GM12878 (cell line): Measurements from ENCODE around the gene TRIM41. TPM values are rescaled to one million over a fixed set of nuclear protein-coding genes. Genes with fewer than 3 reads are reported as not detected.

ENCODE experiments used
- ATF2 ChIP-seq: IDR thresholded peaks from 2 replicates; pipeline ENCODE4 v1.6.1; 2012; ENCODE audit warnings: low read length, inconsistent platforms
- ATF3 ChIP-seq: IDR thresholded peaks from 2 replicates; pipeline ENCODE4 v1.6.1; 2011; ENCODE audit warnings: low read depth, mild to moderate bottlenecking, low read length, moderate library complexity, borderline replicate concordance; ENCODE audit errors: extremely low read depth
- CBX3 ChIP-seq: fragments of 200-600 bp; sonication (generic); IDR thresholded peaks from 2 replicates; pipeline ENCODE4 v1.6.1; 2016; ENCODE audit warnings: low read depth, borderline replicate concordance
- CBX5 ChIP-seq: sonication (generic); IDR thresholded peaks from 2 replicates; pipeline ENCODE4 v1.6.1; 2016; ENCODE audit warnings: low read depth, moderate library complexity, mild to moderate bottlenecking, inconsistent platforms
- CEBPB ChIP-seq, 2 experiments: fragments of 150-350 bp in 1 of 2; IDR thresholded peaks; 2 replicates each; pipeline ENCODE4 v1.6.1; 2012 to 2014; ENCODE audit warnings: low read depth in 2 of 2, low read length in 2 of 2, borderline replicate concordance in 1 of 2, inconsistent platforms in 1 of 2
- EP300 ChIP-seq, 2 experiments: fragments of 150-350 bp in 1 of 2; IDR thresholded peaks; 2 replicates each; pipeline ENCODE4 v1.6.1; 2011 to 2012; ENCODE audit warnings: low read depth in 2 of 2, low read length in 2 of 2, borderline replicate concordance in 1 of 2, improper control_type of control experiment in 1 of 2, inconsistent platforms in 1 of 2; ENCODE audit not compliant: control insufficient read depth in 1 of 2
- MTA2 ChIP-seq: fragments of 450-650 bp; IDR thresholded peaks from 2 replicates; pipeline ENCODE4 v1.6.1; 2016; ENCODE audit warnings: low read depth, mild to moderate bottlenecking, moderate library complexity
- MYB ChIP-seq: fragments of 150-350 bp; IDR thresholded peaks from 2 replicates; pipeline ENCODE4 v1.6.1; 2014; ENCODE audit warnings: mild to moderate bottlenecking, low read depth, low read length, borderline replicate concordance
- NFYB ChIP-seq: IDR thresholded peaks from 2 replicates; pipeline ENCODE4 v1.6.1; 2011; ENCODE audit warnings: low read depth, mild to moderate bottlenecking, low read length, improper control_type of control experiment, moderate library complexity; ENCODE audit not compliant: insufficient read depth
- POLR2AphosphoS5 ChIP-seq: IDR thresholded peaks from 2 replicates; pipeline ENCODE4 v1.6.1; 2011; ENCODE audit warnings: mild to moderate bottlenecking, low read length, inconsistent platforms
- PRDM15 ChIP-seq: fragments of 450-650 bp; formaldehyde crosslinking; IDR thresholded peaks from 2 replicates; pipeline ENCODE4 v1.4.0; 2020; ENCODE audit warnings: mild to moderate bottlenecking, moderate library complexity
- RFX5 ChIP-seq: IDR thresholded peaks from 2 replicates; pipeline ENCODE4 v1.6.1; 2011; ENCODE audit warnings: low read depth, low read length, improper control_type of control experiment
- STAT1 ChIP-seq: fragments of 450-650 bp; conservative IDR thresholded peaks from 2 replicates; pipeline ENCODE4 v1.6.1; 2014; ENCODE audit warnings: antibody characterized with exemption, mild to moderate bottlenecking
- ZNF207 ChIP-seq: fragments of 450-650 bp; IDR thresholded peaks from 2 replicates; pipeline ENCODE4 v1.6.1; 2014; ENCODE audit warnings: antibody characterized with exemption, mild to moderate bottlenecking, borderline replicate concordance
- ZSCAN29 ChIP-seq: fragments of 450-650 bp; IDR thresholded peaks from 2 replicates; pipeline ENCODE4 v1.6.1; 2017; ENCODE audit warnings: mild to moderate bottlenecking, moderate library complexity
- polyA plus RNA-seq, 11 experiments: library from polyadenylated mRNA; depleted of rRNA in 4 of 11; unstranded in 6 of 11; stranded (reverse) in 5 of 11; fragments of >200 nt; fragmentation: Nextera tagmentation in 4 of 11; fragmentation: Illumina TruSeq in 1 of 11; extraction: Ambion mirVana in 4 of 11; extraction: Trizol in 1 of 11; gene quantifications; 1 replicate in 1 of 11; 2 replicates in 10 of 11; pipeline versions ENCODE4 v1.2.1 to v1.2.3, GENCODE V29; 2011 to 2016; ENCODE audit warnings: inconsistent platforms in 2 of 11, missing spikeins in 2 of 11, low read depth in 1 of 11
- total RNA-seq, 4 experiments: library from RNA; depleted of rRNA in 3 of 4; stranded (reverse); fragments of >200 nt in 3 of 4; fragmentation: Illumina TruSeq in 1 of 4; extraction: Trizol in 1 of 4; gene quantifications; 2 replicates each; pipeline versions ENCODE4 v1.2.1 to v1.2.3, GENCODE V29; 2013 to 2021
- TF ChIP-seq, protein P1 (sequence below): fragments of 450-650 bp; IDR thresholded peaks from 2 replicates; pipeline ENCODE4 v1.6.1; 2014; ENCODE audit warnings: mild to moderate bottlenecking
- TF ChIP-seq, protein P2 (sequence below): fragments of 450-650 bp; IDR thresholded peaks from 2 replicates; pipeline ENCODE4 v1.6.1; 2017; ENCODE audit warnings: borderline replicate concordance
- TF ChIP-seq, protein P3 (sequence below): fragments of 150-350 bp; IDR thresholded peaks from 2 replicates; pipeline ENCODE4 v1.6.1; 2014; ENCODE audit warnings: mild to moderate bottlenecking, low read depth, low read length

Gene TRIM41
- total and polyA plus RNA-seq, 10 of the 15 experiments (the other 5 are each of a cell fraction or from before 2014, with no cell fraction given): 1.0 to 28.9 (median 10.6) TPM

- TF ChIP-seq EP300 (IDR thresholded peaks at IDR 0.05; ENCODE audit: borderline replicate concordance in 1 of 2, control insufficient read depth in 1 of 2, low read depth in 2 of 2, low read length in 2 of 2) (no peak), ATF2 (no peak), RFX5 (0 out of 2 replicates have a peak, but pooled peaks have one; percentile 15), CBX5 (0 out of 2 replicates have a peak, but pooled peaks have one; percentile 18), MYB (no peak; the same call in 1 of the 2 replicates), CEBPB (IDR thresholded peaks at IDR 0.05; ENCODE audit: borderline replicate concordance in 1 of 2, low read depth in 2 of 2, low read length in 2 of 2) (no peak), MTA2 (no peak), CBX3 (no peak), PRDM15 (CRISPR knock-in tag) (no peak), ZSCAN29 (no peak), NFYB (no peak), STAT1 (no peak), ZNF207 (peak; percentile 93), POLR2AphosphoS5 (peak; percentile 99), ATF3 (no peak)
- TF ChIP-seq, protein P1, sequence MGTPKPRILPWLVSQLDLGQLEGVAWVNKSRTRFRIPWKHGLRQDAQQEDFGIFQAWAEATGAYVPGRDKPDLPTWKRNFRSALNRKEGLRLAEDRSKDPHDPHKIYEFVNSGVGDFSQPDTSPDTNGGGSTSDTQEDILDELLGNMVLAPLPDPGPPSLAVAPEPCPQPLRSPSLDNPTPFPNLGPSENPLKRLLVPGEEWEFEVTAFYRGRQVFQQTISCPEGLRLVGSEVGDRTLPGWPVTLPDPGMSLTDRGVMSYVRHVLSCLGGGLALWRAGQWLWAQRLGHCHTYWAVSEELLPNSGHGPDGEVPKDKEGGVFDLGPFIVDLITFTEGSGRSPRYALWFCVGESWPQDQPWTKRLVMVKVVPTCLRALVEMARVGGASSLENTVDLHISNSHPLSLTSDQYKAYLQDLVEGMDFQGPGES: no peak
- TF ChIP-seq, protein P2, sequence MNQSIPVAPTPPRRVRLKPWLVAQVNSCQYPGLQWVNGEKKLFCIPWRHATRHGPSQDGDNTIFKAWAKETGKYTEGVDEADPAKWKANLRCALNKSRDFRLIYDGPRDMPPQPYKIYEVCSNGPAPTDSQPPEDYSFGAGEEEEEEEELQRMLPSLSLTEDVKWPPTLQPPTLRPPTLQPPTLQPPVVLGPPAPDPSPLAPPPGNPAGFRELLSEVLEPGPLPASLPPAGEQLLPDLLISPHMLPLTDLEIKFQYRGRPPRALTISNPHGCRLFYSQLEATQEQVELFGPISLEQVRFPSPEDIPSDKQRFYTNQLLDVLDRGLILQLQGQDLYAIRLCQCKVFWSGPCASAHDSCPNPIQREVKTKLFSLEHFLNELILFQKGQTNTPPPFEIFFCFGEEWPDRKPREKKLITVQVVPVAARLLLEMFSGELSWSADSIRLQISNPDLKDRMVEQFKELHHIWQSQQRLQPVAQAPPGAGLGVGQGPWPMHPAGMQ: no peak
- TF ChIP-seq, protein P3, sequence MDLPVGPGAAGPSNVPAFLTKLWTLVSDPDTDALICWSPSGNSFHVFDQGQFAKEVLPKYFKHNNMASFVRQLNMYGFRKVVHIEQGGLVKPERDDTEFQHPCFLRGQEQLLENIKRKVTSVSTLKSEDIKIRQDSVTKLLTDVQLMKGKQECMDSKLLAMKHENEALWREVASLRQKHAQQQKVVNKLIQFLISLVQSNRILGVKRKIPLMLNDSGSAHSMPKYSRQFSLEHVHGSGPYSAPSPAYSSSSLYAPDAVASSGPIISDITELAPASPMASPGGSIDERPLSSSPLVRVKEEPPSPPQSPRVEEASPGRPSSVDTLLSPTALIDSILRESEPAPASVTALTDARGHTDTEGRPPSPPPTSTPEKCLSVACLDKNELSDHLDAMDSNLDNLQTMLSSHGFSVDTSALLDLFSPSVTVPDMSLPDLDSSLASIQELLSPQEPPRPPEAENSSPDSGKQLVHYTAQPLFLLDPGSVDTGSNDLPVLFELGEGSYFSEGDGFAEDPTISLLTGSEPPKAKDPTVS: no peak
Observed at GRCh38 chr5:181243564-181244343, 20.7 kb downstream of the TRIM41 start, which contains the start of gene RACK1 (continued).
